Suppressor macrophage treated with lipopolysaccharide for 1 hour (primary cell): ENCODE measurements around the gene NKD1.

ENCODE experiments used
- DNase-seq, 3 donors: peaks; one replicate each; pipeline ENCODE4 v3.0.0-alpha.2; 2020 to 2022

NKD1 gene

DNA sequence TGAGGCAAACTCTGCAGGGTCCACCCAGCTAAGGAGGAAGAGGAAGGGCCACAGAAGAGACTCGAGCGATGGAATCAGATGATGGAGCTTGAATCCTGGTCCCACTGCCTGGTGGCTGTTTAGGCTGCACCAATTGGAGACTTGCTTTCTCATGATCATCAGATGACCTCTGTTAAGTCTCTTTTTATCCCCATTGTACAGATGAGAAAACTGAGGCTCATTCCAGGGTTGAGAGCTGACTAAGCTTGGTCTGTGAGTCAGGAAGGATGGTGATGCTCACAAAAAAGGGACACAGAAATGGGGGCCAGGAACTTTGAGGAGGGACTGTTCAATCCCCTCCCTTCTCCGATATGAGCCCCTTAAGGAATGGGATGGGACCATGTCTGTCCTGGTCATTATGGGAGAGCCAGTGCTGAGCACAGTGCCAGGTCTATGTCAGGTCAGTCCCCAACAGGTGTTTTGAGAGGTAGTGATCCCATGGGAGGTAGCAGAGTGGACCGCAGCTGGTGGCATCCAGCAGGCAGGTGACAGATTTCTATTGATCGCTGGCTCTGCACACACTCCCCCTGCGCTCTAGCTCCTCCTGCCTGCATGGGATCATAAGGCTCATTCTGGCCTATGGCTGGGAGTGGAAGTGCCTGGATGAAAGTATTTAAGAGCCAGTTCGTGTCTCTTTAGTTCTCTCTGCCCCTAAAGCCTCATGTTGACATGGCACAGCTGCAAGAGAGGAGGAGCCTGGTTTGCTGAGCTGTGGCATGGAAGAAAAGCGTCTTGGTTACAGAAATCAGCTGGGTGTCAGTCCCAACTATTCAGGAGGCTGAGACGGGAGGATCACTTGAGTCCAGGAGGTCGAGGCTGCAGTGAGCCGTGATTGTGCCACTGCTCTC is 105.7 kb downstream of the NKD1 start:
- DNase-seq, result no peak

DNA sequence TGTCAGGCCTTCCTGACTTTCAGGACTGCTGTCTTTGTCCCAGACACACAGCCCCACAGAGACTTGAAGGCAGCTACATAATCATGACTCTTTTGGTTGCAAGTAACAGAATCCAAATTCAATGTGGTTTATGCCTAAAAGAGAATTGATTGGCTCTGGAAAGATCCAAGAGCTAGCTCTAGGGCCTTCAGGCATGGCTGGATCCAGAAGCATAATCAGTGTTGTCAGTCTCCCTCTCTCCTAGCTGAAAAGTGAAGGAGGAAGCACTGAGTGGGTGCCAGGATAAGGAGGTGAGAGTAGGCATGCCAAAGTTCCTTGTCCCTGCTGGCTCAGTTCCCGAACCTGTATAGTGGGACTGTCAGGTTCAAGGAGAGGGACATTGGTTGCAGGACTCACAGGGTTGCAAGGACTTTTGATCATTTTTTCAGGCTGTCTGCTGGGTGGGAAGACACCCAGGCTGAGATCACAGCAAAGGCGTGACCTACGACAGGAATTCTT is 107.4 kb downstream of the NKD1 start:
- DNase-seq, result no peak

DNA sequence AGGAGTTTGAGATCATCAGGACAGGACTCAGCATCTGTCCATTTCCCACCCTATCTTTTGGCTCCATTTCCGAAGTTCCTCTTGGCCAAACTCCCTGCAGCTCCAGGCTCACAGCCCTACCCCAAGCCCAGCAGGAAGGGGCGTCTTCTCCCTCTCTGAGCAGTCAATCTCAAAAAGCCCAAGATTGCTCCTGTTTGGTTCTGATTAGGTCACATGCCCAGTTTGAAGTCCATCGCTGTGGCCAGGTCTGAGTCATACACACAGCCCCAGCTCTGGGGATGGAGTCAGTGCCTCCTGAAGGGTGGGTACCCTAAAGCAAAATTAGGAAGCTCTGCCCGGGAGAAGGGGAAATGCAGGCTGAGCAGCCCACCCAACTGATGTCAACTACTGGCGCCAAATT is 109.0 kb downstream of the NKD1 start:
- DNase-seq, result peak; percentile 75 to 86 (median 76)

DNA sequence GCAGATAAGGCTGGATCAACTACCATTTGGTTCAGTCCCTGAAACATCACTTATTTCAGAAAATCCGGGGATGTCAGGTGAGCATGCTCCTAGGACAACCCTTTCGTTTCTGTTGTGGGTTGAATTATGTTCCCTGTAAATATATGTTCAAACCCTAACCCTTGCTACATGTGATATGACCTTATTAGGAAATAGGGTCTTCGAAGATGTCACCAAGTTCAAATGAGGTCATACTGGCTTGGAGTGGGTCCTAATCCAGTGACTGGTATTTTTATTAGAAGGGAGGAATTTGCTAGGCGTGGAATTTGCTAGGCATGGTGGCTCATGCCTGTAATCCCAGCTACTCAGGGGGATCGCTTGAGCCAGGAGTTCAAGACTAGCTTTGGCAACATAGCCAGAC is 111.6 kb downstream of the NKD1 start:
- no peak for DNase-seq

DNA sequence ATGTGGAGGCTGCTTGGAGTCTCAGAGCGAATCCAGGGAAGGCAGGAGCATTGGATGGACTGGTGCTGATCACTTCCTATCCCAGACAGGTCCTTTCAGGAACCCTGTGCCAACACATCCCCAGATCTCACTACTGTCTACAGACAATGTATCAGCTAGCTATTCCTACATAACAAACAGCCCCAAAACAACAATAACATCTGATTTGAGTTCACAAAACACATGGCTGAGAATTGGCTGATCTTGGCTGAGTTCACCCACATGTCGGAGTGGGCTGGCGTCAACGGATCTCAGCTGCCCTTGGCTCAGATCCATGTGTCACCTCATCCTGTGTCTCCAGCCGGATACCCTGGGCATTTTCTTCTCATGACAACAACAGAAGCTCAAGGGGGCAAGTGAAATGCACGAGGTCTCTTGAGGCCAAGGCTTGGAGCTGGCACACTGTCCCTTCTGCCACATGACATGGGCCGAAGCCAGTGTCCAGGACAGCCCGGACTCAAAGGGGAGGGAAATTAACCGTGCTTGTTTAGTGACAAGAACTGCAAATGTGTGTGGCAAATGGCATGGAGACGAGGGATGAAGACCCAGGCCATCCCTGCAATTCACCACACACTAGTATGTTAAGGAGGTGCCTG is 114.2 kb downstream of the NKD1 start:
- DNase-seq, result no peak

DNA sequence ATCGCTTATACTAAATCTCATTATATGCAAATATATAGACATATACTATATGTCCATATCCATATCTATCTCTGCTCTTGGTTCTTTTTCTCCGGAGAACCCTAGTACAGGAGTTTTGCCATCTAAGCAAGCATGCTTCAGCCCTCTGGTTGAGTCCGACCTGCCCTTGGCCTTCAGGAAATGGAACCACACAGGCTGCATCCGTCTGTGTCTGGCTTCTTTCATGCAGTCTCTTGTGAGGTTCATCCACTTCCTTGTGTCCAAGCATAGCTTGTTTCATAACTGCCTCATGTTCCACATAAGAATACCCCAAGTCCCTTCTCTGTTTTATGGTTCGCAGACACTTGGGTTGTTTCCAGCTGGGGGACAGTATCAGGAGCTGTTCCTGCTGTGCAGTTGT is 116.1 kb downstream of the NKD1 start:
- no peak for DNase-seq

DNA sequence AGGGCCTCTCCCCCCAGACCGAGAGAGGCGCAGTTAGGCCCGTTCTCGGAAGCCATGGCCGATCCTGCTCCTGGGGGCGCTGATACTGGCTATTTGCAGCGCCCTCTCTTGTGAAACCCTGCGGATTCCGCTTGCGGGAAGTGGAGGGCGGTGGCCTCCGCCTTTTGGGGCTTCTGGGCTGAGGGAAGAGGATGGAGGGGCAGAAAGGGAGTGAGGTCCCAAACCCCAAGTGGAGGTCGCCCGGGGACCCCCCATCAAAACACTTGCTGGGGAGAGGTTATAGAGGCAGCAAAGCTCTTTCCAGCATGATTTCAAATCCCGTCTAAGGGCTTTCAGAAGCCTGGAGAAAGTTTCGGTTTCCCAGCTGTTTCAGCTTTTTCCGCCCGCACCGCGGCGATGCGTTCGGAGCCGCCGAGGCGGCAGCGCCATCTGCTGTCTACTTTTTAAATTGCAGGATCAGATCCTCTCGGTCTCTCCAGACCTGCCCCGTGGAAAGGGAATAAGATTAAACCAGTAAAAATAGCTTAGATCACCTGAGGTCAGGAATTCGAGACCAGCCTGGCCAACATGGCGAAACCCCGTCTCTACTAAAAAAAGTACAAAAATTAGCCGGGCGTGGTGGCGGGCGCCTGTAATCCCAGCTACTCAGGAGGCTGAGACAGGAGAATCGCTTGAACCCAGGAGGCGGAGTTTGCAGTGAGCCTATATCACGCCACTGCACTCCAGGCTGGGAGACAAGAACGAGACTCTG is 117.1 kb downstream of the NKD1 start:
- DNase-seq, result peak; percentile 94 to 95 (median 94)

DNA sequence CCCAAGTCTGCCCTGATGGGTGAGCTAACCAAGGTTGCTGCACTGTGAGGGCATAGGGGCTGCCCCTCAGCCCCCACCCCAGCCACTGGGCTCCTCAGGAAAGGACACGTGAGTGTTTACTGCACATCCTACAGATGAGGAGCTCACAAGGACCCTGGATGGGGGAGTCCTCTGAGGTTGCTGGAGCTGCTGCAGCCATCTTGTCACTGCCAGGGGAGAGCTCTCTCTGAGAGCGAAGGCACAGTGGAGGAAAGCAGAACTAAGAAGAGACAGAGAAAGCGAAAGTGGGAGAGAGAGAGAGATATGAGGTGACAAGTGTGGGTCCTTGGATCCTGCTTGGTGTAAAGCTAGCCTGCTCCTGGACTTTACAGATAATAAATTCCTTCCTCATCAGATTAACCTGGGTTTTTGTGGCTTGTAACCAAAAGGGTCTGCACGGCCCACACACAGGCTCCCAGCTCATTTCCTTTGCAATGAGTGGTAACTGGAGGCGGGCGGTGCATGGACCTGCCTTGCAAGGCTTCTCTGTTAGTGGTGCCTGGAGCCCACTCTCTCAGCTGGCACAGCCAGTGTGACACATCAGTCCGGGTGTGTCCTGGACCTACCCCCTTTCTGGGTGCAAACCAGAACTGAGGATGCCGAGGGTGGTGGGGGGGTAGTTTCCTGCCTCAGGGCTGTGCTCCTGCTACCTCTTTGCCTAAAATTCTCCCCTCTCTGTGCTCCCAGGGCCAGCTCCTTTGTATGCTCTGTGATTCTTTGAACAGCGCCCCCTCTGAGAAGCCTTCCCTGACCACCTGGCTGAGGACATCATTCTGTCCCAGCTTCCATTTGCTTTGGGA is 118.7 kb downstream of the NKD1 start:
- DNase-seq, result peak; percentile 67 to 75 (median 67)

DNA sequence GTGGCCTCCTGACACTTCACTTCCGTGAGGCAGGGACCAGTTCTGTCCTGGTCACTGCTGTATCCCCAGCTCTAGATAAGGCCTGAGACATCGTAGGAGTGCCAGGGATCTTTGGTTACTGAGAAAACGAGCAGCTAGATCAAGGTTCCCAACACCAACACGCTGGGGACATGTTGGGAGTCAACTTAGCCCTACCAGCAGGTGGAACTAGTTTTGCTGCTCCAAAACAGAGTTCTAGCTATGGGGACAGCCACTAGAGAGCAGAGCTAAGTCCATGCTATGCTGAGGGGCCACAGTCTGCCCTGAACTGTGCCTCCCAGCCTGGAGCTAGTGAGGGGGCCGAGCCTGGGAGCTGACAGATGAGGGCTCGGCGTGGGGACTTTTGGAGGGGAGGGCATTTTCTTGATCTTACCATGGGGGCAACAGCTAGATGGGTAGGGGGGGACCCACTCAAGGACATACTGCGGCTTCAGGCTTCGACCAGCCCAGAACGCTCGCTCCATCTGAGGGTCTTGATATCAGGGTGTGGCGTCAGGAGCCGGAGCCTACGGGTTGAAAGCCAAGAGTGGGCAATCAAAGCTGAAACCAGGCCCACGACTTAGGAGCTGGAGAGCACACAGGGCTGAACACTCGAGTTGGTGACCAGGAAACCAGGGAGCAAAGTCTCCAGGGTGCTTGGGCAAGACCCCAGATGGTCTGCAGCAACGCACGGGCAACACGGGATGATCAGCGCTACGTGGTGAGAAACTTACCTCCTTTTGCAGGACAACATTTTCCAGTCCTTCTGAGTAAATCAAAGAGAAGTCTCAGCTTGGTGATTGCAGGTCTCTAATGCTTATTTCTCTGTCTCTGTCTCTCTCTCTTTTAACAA is 119.5 kb downstream of the NKD1 start:
- DNase-seq, result peak in 1 of 3 donors; percentile 7

DNA sequence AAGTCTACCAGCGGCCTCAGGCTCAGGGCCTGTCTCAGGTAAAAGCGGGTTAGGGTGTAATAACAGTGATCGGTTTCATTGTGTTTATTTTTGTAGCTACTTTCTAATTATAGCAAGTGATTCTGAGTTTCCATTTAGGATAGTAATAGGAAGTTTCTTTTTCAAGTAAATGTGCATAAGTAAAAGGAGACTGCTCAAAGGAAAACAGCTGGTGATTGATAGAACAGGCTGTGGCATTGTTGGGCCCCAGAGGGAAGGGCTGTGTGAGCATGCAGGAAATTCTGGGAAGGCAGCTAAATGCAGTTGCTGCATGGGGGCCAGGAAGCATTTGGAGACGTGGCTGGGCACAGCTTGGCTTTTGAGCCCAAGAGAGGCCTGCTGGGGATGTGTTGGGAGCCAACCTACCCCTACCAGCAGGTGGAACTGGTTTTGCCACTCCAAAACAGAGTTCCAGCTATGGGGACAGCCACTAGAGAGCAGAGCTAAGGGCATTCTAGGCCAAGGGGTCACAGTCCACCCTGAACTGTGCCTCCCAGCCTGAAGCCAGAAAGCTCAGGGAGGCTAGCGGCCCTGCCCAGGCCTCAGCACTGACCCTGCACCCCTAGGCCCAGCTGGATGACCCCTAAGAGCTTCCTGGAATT is 120.3 kb downstream of the NKD1 start:
- no peak for DNase-seq

DNA sequence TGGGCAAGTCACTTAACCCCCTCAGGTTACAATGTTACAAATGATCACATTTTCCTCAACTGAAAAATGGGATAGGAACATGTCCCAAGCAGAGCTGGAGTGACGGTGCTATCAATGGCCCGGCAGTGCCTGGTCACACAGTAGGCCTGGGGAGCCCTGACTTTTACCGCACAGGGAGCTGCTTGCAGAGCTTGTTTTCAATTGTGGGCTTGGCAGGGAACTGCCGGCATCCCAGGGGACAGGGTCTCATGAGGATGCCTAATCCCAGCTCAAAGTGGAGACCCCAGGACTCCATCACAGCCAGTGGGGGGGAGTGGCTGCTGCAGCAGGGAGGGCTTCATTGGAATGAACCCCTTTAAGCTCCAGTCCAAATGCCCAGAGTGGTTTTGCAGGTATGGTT is 121.5 kb downstream of the NKD1 start:
- no peak for DNase-seq

DNA sequence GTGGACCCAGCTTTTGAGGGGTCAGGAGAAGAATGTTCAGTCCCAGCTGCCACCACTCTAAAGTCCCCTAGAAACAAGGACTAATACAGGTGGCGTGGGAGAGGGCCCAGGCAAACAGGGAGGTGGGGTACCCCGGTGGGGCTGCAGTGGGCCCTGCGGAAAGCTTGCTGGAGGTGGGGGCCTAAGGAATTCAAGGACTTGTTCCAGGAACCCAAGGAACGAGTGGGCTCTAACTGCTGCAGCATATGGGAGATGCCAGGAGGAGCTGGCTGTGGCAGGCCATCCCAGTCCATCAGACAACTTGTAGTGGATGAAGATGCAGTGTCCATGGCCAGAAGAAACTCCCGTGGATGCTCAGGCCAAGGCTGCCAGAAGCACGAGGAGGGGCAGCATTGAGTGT is 122.3 kb downstream of the NKD1 start:
- no peak for DNase-seq

DNA sequence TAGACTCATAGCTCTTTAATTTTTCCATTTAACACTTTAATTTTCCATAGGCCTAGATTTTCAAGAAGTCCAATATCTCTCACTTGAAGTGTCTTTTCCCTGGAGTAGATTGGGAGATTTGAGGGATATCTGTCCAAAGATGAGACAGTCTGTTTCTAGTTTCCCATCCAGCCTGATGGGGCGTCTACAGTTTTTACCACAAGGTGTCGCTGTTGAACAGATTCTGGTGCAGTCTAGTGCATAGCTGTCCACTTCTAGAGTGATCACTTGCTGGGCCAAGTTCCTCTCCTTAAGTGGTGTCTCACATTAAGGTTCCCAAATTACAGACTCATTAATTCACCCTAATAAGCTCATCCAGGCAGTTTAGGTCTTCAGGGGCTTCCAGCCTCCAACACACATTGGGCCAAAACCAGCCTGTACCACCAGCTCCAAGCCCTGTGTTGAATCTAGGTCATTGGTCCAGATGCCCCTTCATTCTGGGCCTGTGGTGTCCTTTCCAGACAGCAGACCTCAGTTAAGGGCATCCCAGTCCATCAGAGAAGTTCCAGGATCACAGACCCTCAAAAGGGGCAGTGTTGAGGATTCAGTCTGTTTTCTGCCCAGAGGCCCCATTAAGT is 123.6 kb downstream of the NKD1 start:
- DNase-seq, result peak; percentile 67 to 75 (median 70)

DNA sequence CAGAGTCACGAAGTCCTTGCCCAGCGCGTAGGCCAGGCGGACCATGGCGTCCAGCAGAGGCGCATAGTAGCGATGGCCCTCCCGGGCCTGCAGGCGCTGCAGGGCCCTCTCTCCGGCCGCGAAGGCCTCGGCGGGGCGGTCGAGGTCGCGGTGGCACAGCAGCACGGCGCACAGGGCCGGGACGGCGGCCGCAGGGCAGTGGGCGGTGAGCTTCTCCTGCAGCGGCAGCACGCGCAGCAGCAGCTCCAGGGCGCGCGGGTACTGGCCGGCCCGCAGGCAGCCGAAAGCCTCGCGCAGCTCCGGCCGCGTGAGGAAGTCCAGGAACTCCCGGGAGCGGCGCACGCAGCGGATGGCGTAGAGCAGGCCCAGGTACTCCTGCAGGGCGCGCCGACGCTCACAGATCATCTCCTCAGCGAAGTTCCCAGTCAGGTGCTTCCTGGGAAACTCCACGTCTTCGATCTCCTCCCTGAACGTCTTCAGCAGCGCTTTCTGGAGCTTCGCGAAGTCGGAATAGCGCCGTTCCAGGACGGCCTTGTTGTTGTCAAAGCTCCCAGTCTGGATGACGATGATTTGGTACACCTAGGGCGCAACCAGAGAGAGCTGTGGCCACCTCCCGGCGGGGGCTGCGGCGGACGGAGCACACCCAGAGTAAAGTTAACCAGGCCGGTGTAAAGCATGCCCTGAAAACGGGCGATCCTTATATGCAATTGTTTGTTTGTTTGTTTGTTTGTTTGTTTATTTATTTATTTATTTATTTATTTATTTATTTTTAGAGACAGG is 125.5 kb downstream of the NKD1 start:
- DNase-seq, result no peak

DNA sequence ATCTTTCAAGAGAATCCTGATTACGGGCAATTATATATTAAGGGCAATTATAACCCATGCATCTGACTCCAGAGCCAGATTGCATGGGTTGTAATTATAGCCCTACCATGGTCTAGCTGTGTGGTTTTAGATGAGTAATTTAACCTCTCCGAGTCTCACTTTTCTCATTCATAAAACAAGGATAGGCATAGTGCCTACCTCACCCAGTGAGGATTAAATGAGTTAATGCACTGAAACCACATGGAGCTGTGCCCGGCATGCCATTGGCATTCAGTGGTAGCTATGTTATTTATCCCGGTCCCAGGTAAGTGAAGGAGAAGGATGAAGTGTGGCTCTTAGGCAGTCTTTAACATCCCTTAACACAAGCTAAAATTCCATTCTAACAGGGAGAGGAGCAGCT is 126.6 kb downstream of the NKD1 start:
- DNase-seq, result no peak

DNA sequence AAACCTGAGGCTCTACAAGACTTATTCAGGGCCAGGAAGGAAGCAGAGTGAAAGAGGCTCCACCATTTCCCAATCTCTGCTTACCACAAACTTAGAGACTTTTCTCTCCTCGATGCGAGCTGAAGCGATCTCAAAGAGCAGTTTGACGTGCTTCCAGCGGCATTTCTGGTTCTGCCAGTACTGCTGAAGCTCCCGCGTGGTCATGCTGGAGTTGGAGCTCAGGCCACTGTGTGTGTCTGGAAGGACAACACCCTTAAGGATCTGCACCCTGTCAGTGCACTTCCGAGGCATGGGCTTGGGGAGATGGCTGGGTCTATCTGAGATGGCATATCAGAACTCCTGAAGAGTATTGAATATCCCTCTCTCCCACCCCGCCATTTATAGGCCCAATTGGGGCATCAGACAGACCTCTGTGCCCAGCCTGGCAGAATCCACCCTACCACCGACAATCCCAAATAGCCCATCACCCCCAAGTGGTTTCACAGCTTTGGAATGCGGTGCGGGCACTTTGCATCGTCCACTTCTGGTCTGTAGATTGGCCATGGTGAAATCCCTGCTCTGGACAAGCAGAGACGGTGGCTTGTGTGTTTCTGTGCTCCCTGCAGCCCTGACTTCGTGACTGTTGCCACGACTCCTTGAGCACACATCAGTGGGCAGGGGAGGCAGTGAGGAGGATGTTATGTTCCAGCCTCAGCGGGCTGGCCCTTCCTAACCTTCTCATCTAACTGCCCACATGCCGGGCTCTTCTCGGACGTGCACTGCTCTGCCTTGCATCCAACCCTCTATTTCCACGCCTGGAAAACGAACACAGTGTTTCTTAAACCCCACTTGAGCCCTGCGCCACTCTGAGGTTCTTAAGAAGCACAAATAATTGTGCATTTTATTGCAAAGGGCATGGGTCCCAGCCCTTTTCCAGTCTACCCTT is 127.8 kb downstream of the NKD1 start:
- DNase-seq, result no peak

DNA sequence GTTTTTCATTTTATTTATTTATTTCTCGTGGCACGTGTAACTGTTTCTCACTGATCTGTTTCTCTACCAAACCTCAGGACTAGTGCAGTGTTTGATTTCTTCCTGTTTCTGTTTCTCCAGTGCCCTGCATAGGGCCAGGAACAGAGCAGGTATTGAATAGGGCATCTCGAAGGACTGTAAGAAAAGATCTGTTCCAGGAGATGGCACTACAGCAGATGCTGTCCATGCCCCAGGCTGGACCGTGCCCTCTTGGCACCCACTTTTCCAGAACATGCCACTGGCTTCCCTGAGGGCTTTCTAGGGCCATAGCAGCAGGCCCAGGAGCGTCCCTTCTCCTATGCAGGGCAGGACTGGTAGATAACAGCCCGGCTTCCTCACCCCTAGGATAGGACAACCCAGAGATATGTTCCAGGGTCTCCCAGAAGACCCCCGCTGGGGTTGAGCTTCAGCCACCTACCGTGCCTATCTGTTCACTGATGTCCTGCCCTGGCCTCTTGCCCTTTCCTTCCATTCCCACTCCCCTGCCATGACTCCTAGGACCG is 128.6 kb downstream of the NKD1 start:
- no peak for DNase-seq

DNA sequence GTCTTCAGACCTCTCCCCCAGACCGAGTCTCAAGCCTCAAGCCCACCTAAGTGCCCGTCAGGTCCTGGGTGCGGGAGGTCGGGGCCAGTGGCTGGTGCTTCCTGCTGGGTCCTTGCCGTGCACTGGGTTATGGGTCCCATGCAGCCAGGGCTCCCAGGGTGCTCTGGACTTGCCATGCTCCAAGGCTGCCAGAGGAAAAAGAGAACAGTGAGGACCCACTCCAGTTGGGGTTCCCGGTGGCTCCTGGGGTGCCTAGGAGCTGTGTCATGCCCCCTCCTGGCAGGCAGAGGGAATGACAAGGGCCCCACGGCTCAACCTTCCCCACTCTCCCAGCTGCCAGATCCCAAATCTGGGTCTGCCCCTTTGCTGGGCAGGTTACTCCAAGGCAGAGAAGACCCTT is 129.2 kb downstream of the NKD1 start:
- peak in 1 of 3 donors; percentile 37 for DNase-seq
